DMS53 treated with DMSO at 0.1 percent for 48 hours (cell line): ENCODE results near the gene CRISP1.
"Not testable (repeated sequence)": the region's sequence is repeated elsewhere in the genome, so short reads cannot be mapped to it uniquely, and the experiment has no call there.

Source experiments
- DNase-seq: peaks from one replicate; lab custom pipeline; 2025; ENCODE audit not compliant: unreplicated experiment; lab: John Stamatoyannopoulos, UW

The CRISP1 gene

GRCh38 chr6:49866485-49866943, at the start of gene CRISP1:
TSS of gene CRISP1 (minus strand) at chr6:49866535. CDS start at chr6:49857400, 9,135 bp downstream.
- DNase-seq, result no peak

- no peak for DNase-seq
Observed at GRCh38 chr6:49915035-49915434, 48.7 kb upstream of the CRISP1 start.

GRCh38 chr6:49913636-49914375, 47.5 kb upstream of the CRISP1 start:
- peak; percentile 78 for DNase-seq

- no peak for DNase-seq
Observed at GRCh38 chr6:49912196-49912595, 45.9 kb upstream of the CRISP1 start.

- no peak for DNase-seq
Observed at GRCh38 chr6:49911252-49911651, 44.9 kb upstream of the CRISP1 start.

GRCh38 chr6:49909563-49909962, 43.2 kb upstream of the CRISP1 start:
- DNase-seq, result no peak

GRCh38 chr6:49906526-49906925, 40.2 kb upstream of the CRISP1 start:
- DNase-seq, result peak; percentile 53

GRCh38 chr6:49905296-49905695, 39.0 kb upstream of the CRISP1 start:
- DNase-seq, result no peak

GRCh38 chr6:49902856-49903255, 36.5 kb upstream of the CRISP1 start:
- DNase-seq, result no peak

- no peak for DNase-seq
Observed at GRCh38 chr6:49898904-49899566, 32.7 kb upstream of the CRISP1 start.

GRCh38 chr6:49895553-49895952, 29.2 kb upstream of the CRISP1 start:
- DNase-seq, result not testable (repeated sequence)

- no peak for DNase-seq
Observed at GRCh38 chr6:49892280-49892679, 25.9 kb upstream of the CRISP1 start.

- DNase-seq, result no peak
Observed at GRCh38 chr6:49890988-49891387, 24.7 kb upstream of the CRISP1 start.

- DNase-seq, result no peak
Observed at GRCh38 chr6:49888742-49889431, 22.6 kb upstream of the CRISP1 start.

GRCh38 chr6:49868951-49869529, 2.7 kb upstream of the CRISP1 start:
- DNase-seq, result no peak

GRCh38 chr6:49856282-49856681, 10.1 kb downstream of the CRISP1 start:
- DNase-seq, result no peak

- DNase-seq, result no peak
Observed at GRCh38 chr6:49855221-49855620, 11.1 kb downstream of the CRISP1 start.

GRCh38 chr6:49852975-49853374, 13.4 kb downstream of the CRISP1 start:
- no peak for DNase-seq

GRCh38 chr6:49849213-49849907, 17.0 kb downstream of the CRISP1 start:
- DNase-seq, result peak; percentile 77

- no peak for DNase-seq
Observed at GRCh38 chr6:49847673-49848072, 18.7 kb downstream of the CRISP1 start.

GRCh38 chr6:49847014-49847413, 19.3 kb downstream of the CRISP1 start:
- DNase-seq, result no peak
